Measurements from ENCODE around the gene IVD.

The IVD gene

DNA sequence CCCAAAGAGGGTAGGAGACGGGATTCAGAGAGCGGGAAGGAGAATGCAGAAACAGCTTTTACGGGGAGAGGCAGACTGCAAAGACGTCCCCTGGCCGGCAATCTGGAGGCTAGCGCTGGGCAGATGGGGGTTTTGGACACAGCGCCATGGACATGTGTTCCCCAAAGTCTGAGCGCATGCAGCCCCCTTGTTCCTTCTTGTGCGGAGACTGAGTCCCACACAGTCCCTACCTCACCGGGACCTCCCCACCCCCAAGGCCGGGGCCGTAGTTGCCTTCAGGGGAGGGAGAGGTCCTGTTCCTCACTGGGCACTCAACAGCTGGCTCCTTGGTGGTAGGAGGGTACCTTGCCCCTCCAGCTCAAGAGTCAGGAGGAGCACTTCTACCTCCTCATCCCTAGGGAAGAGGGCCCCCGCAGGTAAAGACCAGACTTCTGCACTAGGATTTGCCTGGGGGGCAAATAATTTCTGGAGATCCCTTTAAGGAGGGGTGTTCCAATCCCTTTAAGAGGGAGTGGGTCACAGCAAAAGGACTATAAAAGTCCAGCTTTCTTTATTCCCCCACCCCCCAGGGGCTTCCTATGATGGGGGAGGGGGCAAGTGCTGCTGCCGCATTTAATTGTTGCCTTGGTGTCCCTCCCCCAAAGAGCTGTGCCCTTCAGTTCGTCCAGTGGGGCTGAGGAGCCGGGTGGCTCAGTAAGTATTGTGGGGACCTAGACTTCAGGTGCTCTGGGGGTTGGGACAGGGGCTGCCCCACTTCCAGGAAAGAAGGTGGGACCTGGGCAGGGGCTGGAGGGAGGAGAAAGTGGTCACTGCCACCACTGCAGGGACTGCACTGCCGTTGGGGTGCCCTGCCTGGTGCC lies 31.5 kb downstream of the IVD start:
- H3K27me3 Mint-ChIP-seq (ENCODE audit: low read depth) = peaks cover 61% of the 10 kb centered on the region
- H3K9me3 Mint-ChIP-seq = no peaks in the 10 kb centered on the region
- H3K4me3 Mint-ChIP-seq = peak overlapping the region; percentile 89 to 99 (median 94)
- TF ChIP-seq, protein P1, sequence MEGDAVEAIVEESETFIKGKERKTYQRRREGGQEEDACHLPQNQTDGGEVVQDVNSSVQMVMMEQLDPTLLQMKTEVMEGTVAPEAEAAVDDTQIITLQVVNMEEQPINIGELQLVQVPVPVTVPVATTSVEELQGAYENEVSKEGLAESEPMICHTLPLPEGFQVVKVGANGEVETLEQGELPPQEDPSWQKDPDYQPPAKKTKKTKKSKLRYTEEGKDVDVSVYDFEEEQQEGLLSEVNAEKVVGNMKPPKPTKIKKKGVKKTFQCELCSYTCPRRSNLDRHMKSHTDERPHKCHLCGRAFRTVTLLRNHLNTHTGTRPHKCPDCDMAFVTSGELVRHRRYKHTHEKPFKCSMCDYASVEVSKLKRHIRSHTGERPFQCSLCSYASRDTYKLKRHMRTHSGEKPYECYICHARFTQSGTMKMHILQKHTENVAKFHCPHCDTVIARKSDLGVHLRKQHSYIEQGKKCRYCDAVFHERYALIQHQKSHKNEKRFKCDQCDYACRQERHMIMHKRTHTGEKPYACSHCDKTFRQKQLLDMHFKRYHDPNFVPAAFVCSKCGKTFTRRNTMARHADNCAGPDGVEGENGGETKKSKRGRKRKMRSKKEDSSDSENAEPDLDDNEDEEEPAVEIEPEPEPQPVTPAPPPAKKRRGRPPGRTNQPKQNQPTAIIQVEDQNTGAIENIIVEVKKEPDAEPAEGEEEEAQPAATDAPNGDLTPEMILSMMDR (IDR thresholded peaks at IDR 0.05; ENCODE audit: unreplicated experiment in 3 of 3) = no peak
- peak overlapping the region in 2 of 3 experiments; percentile 69 to 76 for H3K27ac Mint-ChIP-seq
- H3K4me1 Mint-ChIP-seq = peaks cover 32% of the 10 kb centered on the region
- H3K36me3 Mint-ChIP-seq (ENCODE audit: low read depth) = no peaks in the 10 kb centered on the region

DNA sequence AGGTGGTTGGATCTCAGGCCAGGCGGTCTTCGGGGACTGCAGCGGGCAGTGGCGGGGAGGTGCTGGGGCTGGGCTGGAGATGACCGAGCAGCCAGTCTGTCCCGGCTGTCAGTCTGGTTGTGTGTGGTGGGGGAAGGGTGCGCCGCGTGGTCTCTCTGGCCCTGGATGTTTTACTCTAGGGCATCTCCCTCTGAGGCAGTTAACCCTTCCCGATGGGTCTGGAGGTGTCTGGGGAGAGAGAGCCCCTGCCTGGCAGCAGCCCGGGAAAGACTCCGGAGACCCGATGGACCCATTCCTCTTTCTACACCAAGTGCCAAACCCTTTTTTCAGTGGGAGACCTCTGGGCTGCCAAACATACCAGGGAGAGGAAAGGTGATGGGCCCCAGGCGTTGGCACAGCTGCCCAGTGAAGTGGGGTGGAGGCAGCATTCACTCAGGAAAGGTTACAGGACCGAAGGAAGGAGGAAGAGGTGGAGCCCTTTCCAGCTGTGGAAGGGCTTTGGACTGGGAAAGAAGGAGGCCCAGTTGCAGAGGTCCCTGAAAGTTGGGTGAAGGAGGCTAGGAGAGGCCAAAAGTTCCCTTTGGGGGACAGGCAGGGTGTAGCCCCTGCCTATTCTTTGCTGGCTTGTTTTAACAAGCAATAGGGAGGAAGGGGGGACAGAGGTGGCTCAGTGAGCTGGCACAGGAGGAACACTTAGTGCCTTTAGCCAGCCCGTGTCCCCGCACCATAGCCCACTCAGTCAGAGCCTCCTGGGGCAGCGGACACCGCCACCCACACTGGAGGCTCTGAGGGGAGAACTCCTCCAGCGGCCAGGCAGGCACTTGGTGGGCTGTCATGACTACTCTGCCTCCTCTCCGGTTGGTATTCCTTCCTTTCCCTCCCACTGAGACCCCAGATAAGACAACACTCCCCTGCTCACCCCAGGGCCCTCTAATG lies 32.4 kb downstream of the IVD start:
- Mint-ChIP-seq H3K9me3 (no peaks in the 10 kb centered on the region), H3K36me3 (ENCODE audit: low read depth) (no peaks in the 10 kb centered on the region), H3K27ac (peak overlapping the region in 2 of 3 experiments; percentile 15 to 76), H3K27me3 (ENCODE audit: low read depth) (peaks cover 65% of the 10 kb centered on the region), H3K4me1 (peaks cover 40% of the 10 kb centered on the region), H3K4me3 (peak overlapping the region; percentile 89 to 99 (median 94))
- TF ChIP-seq, protein P1 (IDR thresholded peaks at IDR 0.05; ENCODE audit: unreplicated experiment in 3 of 3) = no peak

DNA sequence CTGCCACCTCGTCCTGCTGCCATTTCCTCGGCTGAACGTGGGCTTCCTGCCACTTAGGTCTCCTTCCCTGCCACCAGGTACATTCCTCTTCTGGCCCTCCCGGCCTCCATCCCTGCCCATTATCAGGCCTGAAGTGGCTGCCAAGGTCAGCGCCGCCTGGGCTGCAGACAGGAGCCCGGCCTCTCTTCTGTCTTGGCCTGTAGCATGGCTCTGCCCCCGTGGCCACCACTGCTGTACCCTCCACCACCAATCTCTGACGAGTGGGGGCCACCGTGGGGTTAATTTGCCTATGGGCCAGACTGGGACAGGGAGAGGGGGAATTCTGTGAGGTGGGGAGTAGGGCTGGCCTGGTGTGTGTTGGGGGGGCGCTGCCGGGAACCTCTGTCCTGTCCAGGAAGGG lies 33.1 kb downstream of the IVD start:
- TF ChIP-seq, protein P1 (IDR thresholded peaks at IDR 0.05; ENCODE audit: unreplicated experiment in 3 of 3) = no peak

DNA sequence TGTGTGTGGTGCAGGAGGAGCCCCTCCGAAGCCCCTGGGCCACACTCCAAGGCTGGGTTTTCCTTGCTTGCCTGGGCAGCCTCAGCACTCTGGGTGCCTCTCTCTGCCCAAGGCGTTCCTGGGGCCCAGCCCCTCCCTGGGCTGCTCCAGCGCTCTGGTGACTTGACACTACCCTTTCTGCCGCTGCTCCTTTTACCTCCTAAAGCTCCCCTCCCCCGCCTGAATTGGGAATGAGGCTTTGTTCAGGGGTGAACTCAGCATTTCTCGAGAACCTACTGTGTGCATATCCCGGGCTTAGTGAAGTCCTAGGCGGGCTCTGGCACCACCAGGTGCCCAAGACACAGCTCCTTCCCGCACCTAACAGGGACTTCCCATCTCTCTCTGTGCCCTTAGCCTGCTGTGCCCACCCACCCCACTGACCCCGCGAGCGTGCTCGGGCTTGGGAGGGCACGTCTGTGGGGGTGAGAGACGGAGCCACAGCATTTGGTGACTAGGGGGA lies 33.9 kb downstream of the IVD start:
- H3K4me1 Mint-ChIP-seq = peaks cover 54% of the 10 kb centered on the region
- peak overlapping the region; percentile 89 to 99 (median 94) for H3K4me3 Mint-ChIP-seq

More for the DNA sequence above, 33.1 kb downstream of the IVD start:
- Mint-ChIP-seq H3K4me3 (peak overlapping the region; percentile 89 to 99 (median 94)), H3K36me3 (ENCODE audit: low read depth) (no peaks in the 10 kb centered on the region), H3K4me1 (peaks cover 46% of the 10 kb centered on the region), H3K27me3 (ENCODE audit: low read depth) (peaks cover 67% of the 10 kb centered on the region), H3K9me3 (no peaks in the 10 kb centered on the region), H3K27ac (peak overlapping the region in 2 of 3 experiments; percentile 44 to 76)

DNA sequence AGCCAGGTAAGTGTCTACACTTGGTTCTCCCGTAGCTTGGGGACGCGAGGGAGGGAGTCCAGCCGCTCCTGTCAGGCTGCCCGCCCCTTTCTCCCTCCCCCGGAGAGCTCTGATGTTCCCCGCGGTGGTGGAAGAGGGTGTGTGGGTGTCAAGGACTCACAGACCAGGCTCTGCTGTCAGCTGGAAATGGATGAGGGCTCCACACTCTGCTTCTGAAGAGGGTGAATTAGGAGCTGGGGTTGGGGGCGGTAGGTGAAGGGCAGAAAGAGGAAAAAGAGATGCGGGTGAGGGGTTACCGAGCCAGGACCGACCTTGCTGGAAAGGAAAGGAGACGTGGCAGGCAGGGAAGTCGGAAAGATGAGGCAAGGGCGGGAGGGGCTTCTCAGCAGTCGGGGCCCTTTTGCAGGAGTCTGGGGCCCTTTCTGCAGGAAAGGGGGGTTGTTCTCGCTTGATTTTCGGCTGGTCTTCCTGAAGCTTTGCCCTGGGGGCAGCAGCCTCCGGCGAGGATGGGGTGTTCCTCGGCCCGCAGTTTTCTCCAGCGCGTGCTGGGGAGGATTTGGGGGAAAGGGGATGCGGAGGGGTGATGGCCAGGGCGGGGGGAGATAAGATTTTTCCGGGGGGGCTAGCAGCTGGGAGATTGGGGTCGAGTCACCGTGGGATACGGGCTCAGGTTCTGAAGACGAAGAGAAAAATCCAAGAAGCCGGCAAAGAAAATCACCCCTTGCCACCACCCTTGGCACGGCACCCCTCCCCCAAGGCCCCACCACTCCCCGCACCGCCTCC lies 34.6 kb downstream of the IVD start:
- H3K36me3 Mint-ChIP-seq (ENCODE audit: low read depth) = no peaks in the 10 kb centered on the region
- peaks cover 57% of the 10 kb centered on the region for H3K27me3 Mint-ChIP-seq (ENCODE audit: low read depth)
- TF ChIP-seq, protein P1 (IDR thresholded peaks at IDR 0.05; ENCODE audit: unreplicated experiment in 3 of 3) = no peak
- H3K9me3 Mint-ChIP-seq = no peaks in the 10 kb centered on the region
- peak overlapping the region; percentile 76 to 82 (median 76) for H3K27ac Mint-ChIP-seq
- peaks cover 60% of the 10 kb centered on the region for H3K4me1 Mint-ChIP-seq
- H3K4me3 Mint-ChIP-seq = peak overlapping the region; percentile 89 to 99 (median 94)

More for the DNA sequence above, 33.9 kb downstream of the IVD start:
- no peaks in the 10 kb centered on the region for H3K9me3 Mint-ChIP-seq
- no peaks in the 10 kb centered on the region for H3K36me3 Mint-ChIP-seq (ENCODE audit: low read depth)
- TF ChIP-seq, protein P1 (IDR thresholded peaks at IDR 0.05; ENCODE audit: unreplicated experiment in 3 of 3) = no peak
- peaks cover 63% of the 10 kb centered on the region for H3K27me3 Mint-ChIP-seq (ENCODE audit: low read depth)
- H3K27ac Mint-ChIP-seq = peak overlapping the region; percentile 76 to 82 (median 76)

Data from nephron (organoid).